Measurements from ENCODE around the gene ZDHHC12.

- no peak for TF ChIP-seq POLR2AphosphoS5 (IDR thresholded peaks at IDR 0.05; ENCODE audit: borderline replicate concordance, low read depth, low read length)
- TF ChIP-seq EZH2 (IDR thresholded peaks at IDR 0.05), result no peak
Observed at GRCh38 chr9:128762671-128763449, 38.9 kb upstream of the ZDHHC12 start.

All from SK-N-MC (cell line).